Subcutaneous abdominal adipose tissue (tissue), 5 donors: Measurements from ENCODE around the gene ATXN7L2.

ENCODE experiments used
- H3K27ac ChIP-seq: one replicate; pipeline ENCODE4 v1.7.0; 2013; ENCODE audit warnings: low read depth, mild to moderate bottlenecking, inconsistent platforms, low read length, moderate library complexity
- H3K27me3 ChIP-seq, 5 donors: one replicate each; pipeline ENCODE4 v1.7.0; 2013; ENCODE audit warnings: low read length in 5 of 5, inconsistent platforms in 1 of 5; ENCODE audit not compliant: control insufficient read depth in 5 of 5, insufficient read depth in 4 of 5
- H3K36me3 ChIP-seq, 5 donors: one replicate each; pipeline ENCODE4 v1.7.0; 2013; ENCODE audit warnings: low read length in 5 of 5; ENCODE audit not compliant: control insufficient read depth in 5 of 5, insufficient read depth in 5 of 5
- H3K4me1 ChIP-seq, 5 donors: one replicate each; pipeline ENCODE4 v1.7.0; 2013; ENCODE audit warnings: low read length in 5 of 5, mild to moderate bottlenecking in 3 of 5, moderate library complexity in 1 of 5; ENCODE audit not compliant: control insufficient read depth in 5 of 5, insufficient read depth in 5 of 5
- H3K4me3 ChIP-seq, 5 donors: one replicate each; pipeline ENCODE4 v1.7.0; 2013; ENCODE audit warnings: low read length in 5 of 5, low read depth in 1 of 5
- H3K9ac ChIP-seq, 5 donors: one replicate each; pipeline ENCODE4 v1.7.0; 2013; ENCODE audit warnings: low read length in 5 of 5, mild to moderate bottlenecking in 4 of 5, moderate library complexity in 3 of 5
- H3K9me3 ChIP-seq, 5 donors: one replicate each; pipeline ENCODE4 v1.7.0; 2013; ENCODE audit warnings: low read length in 5 of 5; ENCODE audit not compliant: control insufficient read depth in 5 of 5
- donor health status: healthy.
- donor health status: healthy.
- donor health status: healthy.
- donor health status: healthy.
- donor health status: healthy.

Gene ATXN7L2

GRCh38 chr1:109484519-109484975 is 842 bp downstream of the ATXN7L2 start:
- H3K9me3 ChIP-seq, result no peaks in the 10 kb centered on the region
- H3K36me3 ChIP-seq, result peaks cover 0 to 33% (median 12%) of the 10 kb centered on the region in 5 donors
- H3K27ac ChIP-seq, result peak overlapping the region; percentile 57
- peaks cover 3 to 19% (median 18%) of the 10 kb centered on the region in 5 donors for H3K4me1 ChIP-seq
- peak overlapping the region in 4 of 5 donors; percentile 8 to 61 (median 48) for H3K9ac ChIP-seq
- H3K27me3 ChIP-seq, result no peaks in the 10 kb centered on the region
- peak overlapping the region; percentile 73 to 86 (median 81) for H3K4me3 ChIP-seq

GRCh38 chr1:109485001-109485400 is 1.3 kb downstream of the ATXN7L2 start:
- Histone ChIP-seq H3K4me3 (peak overlapping the region in 2 of 5 donors; percentile 77 to 86), H3K9me3 (no peaks in the 10 kb centered on the region), H3K36me3 (peaks cover 0 to 30% (median 12%) of the 10 kb centered on the region in 5 donors), H3K4me1 (peaks cover 3 to 19% (median 18%) of the 10 kb centered on the region in 5 donors), H3K27ac (no peak overlapping the region), H3K27me3 (no peaks in the 10 kb centered on the region), H3K9ac (no peak overlapping the region)

DNA sequence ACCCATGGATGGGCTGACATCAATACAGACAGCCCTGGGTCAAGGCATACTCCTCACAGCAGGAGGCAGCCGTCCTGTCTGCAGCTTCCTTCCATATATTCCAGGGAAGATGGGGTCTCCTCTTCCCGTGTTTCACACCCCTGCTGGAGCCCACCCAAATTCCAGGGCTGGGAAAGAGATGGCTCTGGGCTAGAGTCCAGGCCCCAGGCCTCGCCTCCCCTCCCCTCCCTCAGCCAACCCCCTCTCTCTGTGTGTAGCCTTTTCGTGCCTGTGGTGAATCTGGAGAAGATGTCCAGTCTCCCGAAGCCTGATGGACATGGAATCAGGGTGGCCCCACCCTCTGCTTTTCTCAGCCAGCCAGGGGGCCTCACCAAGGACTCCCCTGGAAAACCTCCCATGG is 3.6 kb downstream of the ATXN7L2 start:
- peaks cover 3 to 21% (median 19%) of the 10 kb centered on the region in 5 donors for H3K4me1 ChIP-seq
- H3K4me3 ChIP-seq, result no peak overlapping the region
- peaks cover 0 to 29% (median 12%) of the 10 kb centered on the region in 5 donors for H3K36me3 ChIP-seq
- H3K27me3 ChIP-seq, result no peaks in the 10 kb centered on the region
- no peaks in the 10 kb centered on the region for H3K9me3 ChIP-seq
- no peak overlapping the region for H3K27ac ChIP-seq
- no peak overlapping the region for H3K9ac ChIP-seq

GRCh38 chr1:109488201-109488600 is 4.5 kb downstream of the ATXN7L2 start:
- Histone ChIP-seq H3K9me3 (no peaks in the 10 kb centered on the region), H3K9ac (no peak overlapping the region)

GRCh38 chr1:109488696-109489095 is 5.0 kb downstream of the ATXN7L2 start:
- Histone ChIP-seq H3K27me3 (no peaks in the 10 kb centered on the region), H3K4me1 (peaks cover 4 to 20% (median 15%) of the 10 kb centered on the region in 5 donors), H3K9me3 (no peaks in the 10 kb centered on the region), H3K4me3 (no peak overlapping the region), H3K36me3 (peaks cover 0 to 29% (median 12%) of the 10 kb centered on the region in 5 donors), H3K27ac (no peak overlapping the region), H3K9ac (no peak overlapping the region)

More at GRCh38 chr1:109488201-109488600, 4.5 kb downstream of the ATXN7L2 start:
- Histone ChIP-seq H3K4me1 (peaks cover 3 to 19% (median 14%) of the 10 kb centered on the region in 5 donors), H3K27ac (no peak overlapping the region), H3K36me3 (peaks cover 0 to 29% (median 12%) of the 10 kb centered on the region in 5 donors), H3K27me3 (no peaks in the 10 kb centered on the region), H3K4me3 (no peak overlapping the region)

- H3K27ac ChIP-seq, result no peak overlapping the region
- H3K9ac ChIP-seq, result no peak overlapping the region
Observed at GRCh38 chr1:109490029-109490933, 6.6 kb downstream of the ATXN7L2 start.

GRCh38 chr1:109490934-109491302 is 7.2 kb downstream of the ATXN7L2 start:
- Histone ChIP-seq H3K4me3 (no peak overlapping the region), H3K4me1 (peaks cover 3 to 26% (median 17%) of the 10 kb centered on the region in 5 donors), H3K36me3 (peaks cover 0 to 32% (median 12%) of the 10 kb centered on the region in 5 donors), H3K27me3 (no peaks in the 10 kb centered on the region), H3K9ac (no peak overlapping the region), H3K27ac (no peak overlapping the region), H3K9me3 (no peaks in the 10 kb centered on the region)

More at GRCh38 chr1:109490029-109490933, 6.6 kb downstream of the ATXN7L2 start:
- no peaks in the 10 kb centered on the region for H3K9me3 ChIP-seq
- no peaks in the 10 kb centered on the region for H3K27me3 ChIP-seq
- no peak overlapping the region for H3K4me3 ChIP-seq
- peaks cover 3 to 22% (median 17%) of the 10 kb centered on the region in 5 donors for H3K4me1 ChIP-seq
- peaks cover 0 to 29% (median 12%) of the 10 kb centered on the region in 5 donors for H3K36me3 ChIP-seq

GRCh38 chr1:109491372-109491771 is 7.7 kb downstream of the ATXN7L2 start:
- Histone ChIP-seq H3K9me3 (no peaks in the 10 kb centered on the region), H3K36me3 (peaks cover 0 to 33% (median 15%) of the 10 kb centered on the region in 5 donors), H3K4me1 (peaks cover 3 to 26% (median 17%) of the 10 kb centered on the region in 5 donors), H3K27ac (no peak overlapping the region), H3K9ac (no peak overlapping the region), H3K4me3 (no peak overlapping the region), H3K27me3 (no peaks in the 10 kb centered on the region)

- no peaks in the 10 kb centered on the region for H3K27me3 ChIP-seq
- no peak overlapping the region for H3K9ac ChIP-seq
- peaks cover 3 to 26% (median 17%) of the 10 kb centered on the region in 5 donors for H3K4me1 ChIP-seq
- no peak overlapping the region for H3K4me3 ChIP-seq
- peaks cover 0 to 40% (median 28%) of the 10 kb centered on the region in 5 donors for H3K36me3 ChIP-seq
- H3K27ac ChIP-seq, result no peak overlapping the region
- no peaks in the 10 kb centered on the region for H3K9me3 ChIP-seq
Observed at GRCh38 chr1:109492779-109493178, 9.1 kb downstream of the ATXN7L2 start.

DNA sequence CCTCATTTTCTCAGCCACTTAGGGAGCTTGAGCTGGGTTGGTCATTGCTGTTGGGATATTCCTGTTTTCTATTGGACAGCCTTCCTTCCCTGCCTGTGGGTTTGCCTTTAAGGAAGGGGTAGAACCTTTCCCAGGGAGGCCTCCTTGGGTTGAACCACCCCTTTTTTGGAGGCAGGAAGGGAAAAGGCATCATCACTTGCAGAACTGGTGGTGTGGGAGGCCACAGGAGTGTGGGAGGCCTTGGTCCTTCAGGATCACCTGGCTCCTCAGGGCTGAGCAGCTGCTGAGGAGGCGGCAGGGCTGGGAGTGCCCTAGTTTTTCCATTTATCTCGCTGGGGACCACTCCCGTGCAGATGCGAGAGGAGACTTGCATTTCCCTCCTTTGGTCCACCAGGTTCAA is 9.5 kb downstream of the ATXN7L2 start:
- H3K4me1 ChIP-seq, result peaks cover 3 to 26% (median 17%) of the 10 kb centered on the region in 5 donors
- H3K9ac ChIP-seq, result peak overlapping the region in 4 of 5 donors; percentile 23 to 64 (median 40)
- no peaks in the 10 kb centered on the region for H3K9me3 ChIP-seq
- no peak overlapping the region for H3K27ac ChIP-seq
- peaks cover 0 to 41% (median 29%) of the 10 kb centered on the region in 5 donors for H3K36me3 ChIP-seq
- H3K27me3 ChIP-seq, result no peaks in the 10 kb centered on the region
- H3K4me3 ChIP-seq, result peak overlapping the region in 3 of 5 donors; percentile 61 to 99 (median 95)
